Astrocyte (in vitro differentiated cells and primary cell): ENCODE data around the gene OLA1.

Experiments used
- EZH2 ChIP-seq: IDR thresholded peaks from 2 replicates; pipeline ENCODE4 v1.6.1; 2012; ENCODE audit warnings: mild to moderate bottlenecking, low read length, inconsistent platforms; ENCODE audit not compliant: insufficient read depth
- TF ChIP-seq, protein P1 (sequence below): IDR thresholded peaks from 2 replicates; pipeline ENCODE4 v1.5.1; 2011; ENCODE audit warnings: low read depth, mild to moderate bottlenecking, inconsistent platforms, low read length, moderate library complexity; ENCODE audit not compliant: insufficient read depth

DNA sequence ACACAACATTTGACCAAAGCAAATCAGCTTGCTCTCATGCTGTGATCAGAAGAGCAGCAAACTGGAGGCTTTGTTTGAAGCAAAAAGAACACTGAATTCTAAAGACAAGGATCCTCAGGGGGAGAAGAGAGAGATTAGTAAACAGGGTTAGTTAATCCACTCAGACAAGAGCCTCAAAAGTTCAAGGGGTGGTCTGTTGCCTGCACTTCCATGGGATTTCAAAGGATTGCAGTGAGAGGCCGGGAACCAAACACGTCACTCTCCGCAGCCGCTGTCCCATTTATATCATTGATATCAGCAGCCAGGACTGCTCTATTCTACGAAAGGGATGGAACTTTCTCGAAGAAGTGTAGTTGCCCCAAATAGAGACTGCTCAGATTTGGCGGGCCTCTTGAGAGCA, 185.4 kb downstream of the OLA1 start:
- TF ChIP-seq, protein P1, sequence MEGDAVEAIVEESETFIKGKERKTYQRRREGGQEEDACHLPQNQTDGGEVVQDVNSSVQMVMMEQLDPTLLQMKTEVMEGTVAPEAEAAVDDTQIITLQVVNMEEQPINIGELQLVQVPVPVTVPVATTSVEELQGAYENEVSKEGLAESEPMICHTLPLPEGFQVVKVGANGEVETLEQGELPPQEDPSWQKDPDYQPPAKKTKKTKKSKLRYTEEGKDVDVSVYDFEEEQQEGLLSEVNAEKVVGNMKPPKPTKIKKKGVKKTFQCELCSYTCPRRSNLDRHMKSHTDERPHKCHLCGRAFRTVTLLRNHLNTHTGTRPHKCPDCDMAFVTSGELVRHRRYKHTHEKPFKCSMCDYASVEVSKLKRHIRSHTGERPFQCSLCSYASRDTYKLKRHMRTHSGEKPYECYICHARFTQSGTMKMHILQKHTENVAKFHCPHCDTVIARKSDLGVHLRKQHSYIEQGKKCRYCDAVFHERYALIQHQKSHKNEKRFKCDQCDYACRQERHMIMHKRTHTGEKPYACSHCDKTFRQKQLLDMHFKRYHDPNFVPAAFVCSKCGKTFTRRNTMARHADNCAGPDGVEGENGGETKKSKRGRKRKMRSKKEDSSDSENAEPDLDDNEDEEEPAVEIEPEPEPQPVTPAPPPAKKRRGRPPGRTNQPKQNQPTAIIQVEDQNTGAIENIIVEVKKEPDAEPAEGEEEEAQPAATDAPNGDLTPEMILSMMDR: no peak
- no peak for TF ChIP-seq EZH2
